Ectodermal cell (in vitro differentiated cells): ENCODE measurements around the gene FRY.

Experiments used
- H3K27ac ChIP-seq: 2 replicates; pipeline ENCODE4 v1.7.0; 2013; ENCODE audit warnings: mild to moderate bottlenecking, low read depth, low read length; ENCODE audit not compliant: insufficient read depth, poor library complexity, severe bottlenecking
- H3K27me3 ChIP-seq: 2 replicates; pipeline ENCODE4 v1.7.0; 2013; ENCODE audit warnings: mild to moderate bottlenecking, low read length; ENCODE audit not compliant: insufficient read depth, control insufficient read depth, poor library complexity, severe bottlenecking
- H3K36me3 ChIP-seq: one replicate; pipeline ENCODE4 v1.7.0; 2013; ENCODE audit warnings: low read length; ENCODE audit not compliant: control insufficient read depth, insufficient read depth
- H3K4me1 ChIP-seq: one replicate; pipeline ENCODE4 v1.7.0; 2013; ENCODE audit warnings: low read length; ENCODE audit not compliant: control insufficient read depth, insufficient read depth
- H3K4me3 ChIP-seq: 2 replicates; pipeline ENCODE4 v1.7.0; 2013; ENCODE audit warnings: low read depth, low read length, control low read depth; ENCODE audit not compliant: insufficient read depth
- H3K9me3 ChIP-seq: 2 replicates; pipeline ENCODE4 v1.7.0; 2013; ENCODE audit warnings: mild to moderate bottlenecking, low read length, moderate library complexity; ENCODE audit not compliant: control insufficient read depth
- WGBS, 2 experiments: methylation state at CpG; one replicate each; pipeline ENCODE4 v1.1.7; 2013; ENCODE audit warnings: missing lambda C conversion rate in 2 of 2; 5-methylcytosine and 5-hydroxymethylcytosine counted together

FRY gene

GRCh38 chr13:32028711-32029110, 2.9 kb upstream of the FRY start:
- no peak overlapping the region for H3K27ac ChIP-seq
- H3K4me1 ChIP-seq = peaks cover 33% of the 10 kb centered on the region
- no peak overlapping the region for H3K4me3 ChIP-seq
- no peaks in the 10 kb centered on the region for H3K27me3 ChIP-seq
- 9 to 14% methylated on average over 2 of the region's 3 CpGs for WGBS, 2 experiments
- H3K9me3 ChIP-seq = no peaks in the 10 kb centered on the region
- H3K36me3 ChIP-seq = no peaks in the 10 kb centered on the region

- Histone ChIP-seq H3K27ac (no peak overlapping the region), H3K27me3 (no peaks in the 10 kb centered on the region), H3K4me1 (peaks cover 32% of the 10 kb centered on the region), H3K9me3 (no peaks in the 10 kb centered on the region), H3K4me3 (no peak overlapping the region), H3K36me3 (no peaks in the 10 kb centered on the region)
- WGBS, 2 experiments = 94 to 97% methylated on average over 4 to 6 of the region's 6 CpGs
Measured at GRCh38 chr13:32029684-32030083, 1.9 kb upstream of the FRY start.

- peaks cover 14% of the 10 kb centered on the region for H3K4me1 ChIP-seq
- no peaks in the 10 kb centered on the region for H3K9me3 ChIP-seq
- WGBS, 2 experiments = 34 to 37% methylated on average over 3 of the region's 3 CpGs
- H3K36me3 ChIP-seq = no peaks in the 10 kb centered on the region
- H3K27ac ChIP-seq = peak overlapping the region; percentile 90
- no peaks in the 10 kb centered on the region for H3K27me3 ChIP-seq
- peak overlapping the region; percentile 66 for H3K4me3 ChIP-seq
Measured at GRCh38 chr13:32031815-32032370, 319 bp downstream of the FRY start.

DNA sequence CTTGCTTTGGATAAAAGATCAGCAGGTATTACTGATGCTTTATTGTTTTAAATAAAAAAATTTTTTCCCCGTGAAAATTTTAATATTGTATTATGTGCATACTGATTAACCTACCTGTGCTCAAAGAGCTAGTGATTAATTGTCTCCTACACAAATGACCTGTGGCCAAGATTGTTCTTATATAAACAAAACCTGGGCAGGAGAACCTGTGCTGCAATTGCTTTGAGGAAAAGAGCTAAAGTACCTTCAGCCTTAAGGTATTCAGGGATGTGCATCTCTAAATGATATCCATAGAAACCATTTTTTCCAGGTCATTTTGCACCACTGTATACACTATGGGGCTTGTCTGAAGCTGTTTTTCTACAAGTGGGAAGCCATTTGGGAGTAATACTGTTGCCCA, 1.2 kb downstream of the FRY start:
- H3K27ac ChIP-seq = no peak overlapping the region
- no CpG with 5 or more reads among the region's 1 CpG for WGBS, 2 experiments
- H3K4me1 ChIP-seq = peaks cover 8% of the 10 kb centered on the region

GRCh38 chr13:32033744-32034143, 2.2 kb downstream of the FRY start:
- Histone ChIP-seq H3K4me3 (no peak overlapping the region), H3K9me3 (no peaks in the 10 kb centered on the region), H3K4me1 (peaks cover 6% of the 10 kb centered on the region), H3K27ac (no peak overlapping the region), H3K27me3 (no peaks in the 10 kb centered on the region), H3K36me3 (peaks cover 2% of the 10 kb centered on the region)
- 98% methylated on average over 3 of the region's 3 CpGs for WGBS, 2 experiments

More for the DNA sequence above, 1.2 kb downstream of the FRY start:
- no peaks in the 10 kb centered on the region for H3K36me3 ChIP-seq
- no peaks in the 10 kb centered on the region for H3K9me3 ChIP-seq
- H3K4me3 ChIP-seq = peak overlapping the region; percentile 15
- no peaks in the 10 kb centered on the region for H3K27me3 ChIP-seq

DNA sequence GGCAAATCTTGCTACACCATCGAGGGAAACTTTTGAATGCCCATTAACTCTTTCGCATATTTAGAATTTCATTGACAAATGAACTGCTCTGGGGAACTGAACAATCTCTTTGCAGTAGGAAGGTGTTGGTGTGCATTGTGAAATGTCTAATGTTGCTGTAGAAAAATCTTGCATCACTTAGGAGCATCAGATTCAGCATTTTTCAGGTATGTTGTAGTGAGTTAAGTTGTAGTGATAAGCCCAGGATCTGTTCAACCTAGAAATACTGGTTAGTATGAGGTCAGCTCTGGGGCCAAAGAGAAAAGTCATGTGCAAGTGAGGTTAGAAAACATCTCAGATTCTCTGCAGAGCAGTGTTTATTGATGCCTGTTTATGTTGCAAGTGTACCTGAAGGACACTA, 4.1 kb downstream of the FRY start:
- peaks cover 3% of the 10 kb centered on the region for H3K36me3 ChIP-seq
- WGBS, 2 experiments = 90 to 96% methylated on average over 2 of the region's 2 CpGs
- H3K27ac ChIP-seq = no peak overlapping the region
- H3K4me3 ChIP-seq = no peak overlapping the region
- peaks cover 5% of the 10 kb centered on the region for H3K4me1 ChIP-seq
- no peaks in the 10 kb centered on the region for H3K27me3 ChIP-seq
- no peaks in the 10 kb centered on the region for H3K9me3 ChIP-seq

DNA sequence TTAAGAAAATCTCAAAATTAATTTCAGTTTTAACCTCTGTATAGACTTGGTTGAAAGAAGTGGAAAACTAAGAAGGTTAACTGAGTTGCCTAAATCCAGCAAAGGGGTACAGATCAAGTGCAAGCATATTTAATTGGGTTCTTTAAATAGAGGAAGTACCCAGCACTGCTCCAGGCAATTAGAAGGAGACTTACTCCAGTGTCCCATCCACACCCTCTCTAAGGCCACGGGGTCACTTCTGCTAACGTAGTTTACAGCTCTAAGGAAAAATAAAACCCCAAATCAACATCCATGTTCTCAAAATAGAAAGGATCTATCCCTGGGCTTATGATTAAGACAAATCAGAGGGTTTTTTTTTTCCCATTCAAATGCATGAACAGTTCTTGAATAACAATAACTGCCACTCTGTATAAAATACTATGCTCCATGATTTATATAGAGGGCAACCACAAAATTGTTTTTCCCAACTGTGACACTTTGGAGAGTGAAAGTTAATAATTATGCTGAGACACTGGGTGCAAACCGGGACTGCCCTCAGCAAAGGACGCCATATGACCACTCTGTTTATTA, 4.6 kb downstream of the FRY start:
- Histone ChIP-seq H3K4me3 (no peak overlapping the region), H3K36me3 (peaks cover 3% of the 10 kb centered on the region), H3K9me3 (no peaks in the 10 kb centered on the region), H3K4me1 (peaks cover 5% of the 10 kb centered on the region), H3K27ac (no peak overlapping the region), H3K27me3 (no peaks in the 10 kb centered on the region)
- WGBS, 2 experiments = 75 to 83% methylated on average over 3 to 4 of the region's 4 CpGs

DNA sequence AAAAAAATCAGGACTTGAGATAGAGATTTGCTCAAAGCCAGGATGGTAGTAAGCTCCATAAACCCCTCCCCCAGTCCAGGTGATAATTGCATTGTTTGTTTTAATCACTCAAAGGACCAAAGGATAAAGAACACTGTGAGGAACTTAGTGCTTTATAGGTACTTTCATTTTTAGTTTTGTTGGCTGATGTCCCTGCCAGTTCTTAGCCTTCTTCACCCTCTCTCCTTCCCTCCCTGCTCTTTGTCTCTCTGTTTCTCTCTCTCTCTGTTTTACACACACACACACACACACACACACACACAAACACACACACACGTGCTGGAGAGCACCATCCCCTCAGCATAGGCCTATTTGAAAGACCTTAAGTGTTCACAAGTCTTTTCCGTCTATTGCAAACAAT, 5.2 kb downstream of the FRY start:
- H3K27me3 ChIP-seq = no peaks in the 10 kb centered on the region
- WGBS, 2 experiments = 23 to 43% methylated on average over 1 of the region's 2 CpGs
- peaks cover 5% of the 10 kb centered on the region for H3K4me1 ChIP-seq
- H3K27ac ChIP-seq = no peak overlapping the region
- no peak overlapping the region for H3K4me3 ChIP-seq
- H3K36me3 ChIP-seq = peaks cover 3% of the 10 kb centered on the region
- H3K9me3 ChIP-seq = no peaks in the 10 kb centered on the region

DNA sequence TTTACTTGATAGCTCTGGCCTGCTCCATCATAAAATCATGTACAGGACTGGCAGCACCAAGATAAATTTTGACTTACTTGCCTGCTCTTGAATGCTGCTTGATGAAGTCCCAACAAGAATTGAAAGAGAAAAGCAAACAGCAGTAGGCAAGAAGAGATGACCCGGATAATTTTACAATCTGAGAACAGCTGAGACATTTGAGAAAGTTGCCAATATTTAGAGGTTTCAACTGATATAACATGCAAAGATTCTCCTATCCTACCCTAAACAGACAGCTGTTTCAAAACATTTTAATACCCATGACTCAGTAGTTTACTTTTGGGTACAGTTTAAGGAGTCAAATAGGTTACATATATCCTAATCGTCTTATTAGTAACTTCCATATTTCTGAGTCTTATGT, 5.9 kb downstream of the FRY start:
- Histone ChIP-seq H3K36me3 (peaks cover 3% of the 10 kb centered on the region), H3K4me3 (no peak overlapping the region), H3K9me3 (no peaks in the 10 kb centered on the region), H3K4me1 (no peaks in the 10 kb centered on the region), H3K27me3 (no peaks in the 10 kb centered on the region), H3K27ac (no peak overlapping the region)
- 76 to 100% methylated on average over 1 to 2 of the region's 2 CpGs for WGBS, 2 experiments

DNA sequence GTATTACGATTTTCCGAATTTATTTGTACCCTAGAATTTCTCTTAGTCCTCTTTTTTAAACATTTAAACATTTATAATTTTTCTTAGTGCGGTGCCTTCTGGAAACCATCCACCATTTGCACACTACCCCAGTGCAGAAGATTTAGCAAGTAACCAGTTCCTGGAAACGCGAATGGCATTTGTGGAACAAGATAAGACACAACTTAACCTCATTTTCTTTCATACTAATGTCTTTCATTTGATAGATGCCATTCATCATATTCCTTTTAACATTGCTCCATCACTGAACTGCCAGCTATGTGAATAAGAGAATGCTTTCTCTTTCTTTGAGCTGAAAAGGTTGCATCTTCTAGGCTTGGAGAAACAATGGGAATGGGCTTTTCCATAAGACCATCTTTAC, 6.8 kb downstream of the FRY start:
- no peaks in the 10 kb centered on the region for H3K9me3 ChIP-seq
- H3K27me3 ChIP-seq = no peaks in the 10 kb centered on the region
- WGBS, 2 experiments = 93 to 96% methylated on average over 5 of the region's 5 CpGs
- no peak overlapping the region for H3K4me3 ChIP-seq
- no peaks in the 10 kb centered on the region for H3K4me1 ChIP-seq
- H3K36me3 ChIP-seq = peaks cover 3% of the 10 kb centered on the region
- H3K27ac ChIP-seq = no peak overlapping the region

DNA sequence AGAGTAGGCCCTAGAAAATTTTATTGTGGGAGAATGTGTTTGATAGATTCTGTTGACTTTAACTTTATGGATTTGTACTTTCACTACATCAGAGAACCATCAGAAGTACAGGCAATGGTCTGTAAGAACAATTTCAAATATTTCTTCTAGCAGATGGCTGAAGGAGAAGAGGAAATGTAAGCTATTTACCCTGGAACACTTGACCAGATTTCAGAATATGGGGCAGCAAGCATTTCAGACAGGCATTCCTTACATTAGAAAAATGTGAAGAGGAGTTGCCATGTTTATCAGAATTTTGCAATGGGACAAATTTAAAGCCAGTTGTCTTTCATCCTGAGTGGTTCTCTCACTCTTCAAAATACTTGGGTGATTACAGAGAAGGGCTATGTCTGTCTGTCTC, 7.5 kb downstream of the FRY start:
- Histone ChIP-seq H3K27ac (no peak overlapping the region), H3K9me3 (no peaks in the 10 kb centered on the region), H3K4me1 (no peaks in the 10 kb centered on the region), H3K4me3 (no peak overlapping the region), H3K27me3 (no peaks in the 10 kb centered on the region), H3K36me3 (peaks cover 3% of the 10 kb centered on the region)
